Fibroblast of skin of back (primary cell): ENCODE results near the gene PRPF31. TPM values are rescaled to one million over a fixed set of nuclear protein-coding genes. Genes with fewer than 3 reads are reported as not detected.
"Not testable (repeated sequence)": the region's sequence is repeated elsewhere in the genome, so short reads cannot be mapped to it uniquely, and the experiment has no call there.

ENCODE experiments used
- DNase-seq: peaks from one replicate; pipeline ENCODE4 v3.0.0-alpha.2; 2013
- polyA plus RNA-seq, 2 experiments: library from polyadenylated mRNA; unstranded; fragments of 120-200 nt; gene quantifications; one replicate each; pipeline ENCODE4 v1.2.1, GENCODE V29; 2013; ENCODE audit not compliant: insufficient read length in 2 of 2

Gene PRPF31
- 68.9 TPM for polyA plus RNA-seq (2013, experiment 1 of 2; ENCODE audit: insufficient read length)
- polyA plus RNA-seq (2013, experiment 2 of 2; ENCODE audit: insufficient read length), result 45.4 TPM

GRCh38 chr19:54115109-54116063 lies at the start of gene PRPF31, which contains the start of gene TFPT:
Gene PRPF31 (plus strand): TSS chr19:54115754. CDS start chr19:54118279, 2,525 bp downstream.
Gene TFPT (minus strand): TSS chr19:54115657. CDS start chr19:54115269, 388 bp downstream.
- peak; percentile 99 for DNase-seq

- no peak for DNase-seq
Observed at GRCh38 chr19:54069470-54069869, 46.1 kb upstream of the PRPF31 start.

GRCh38 chr19:54073829-54074228 lies 41.7 kb upstream of the PRPF31 start:
- no peak for DNase-seq

GRCh38 chr19:54074851-54075250 lies 40.7 kb upstream of the PRPF31 start:
- DNase-seq, result no peak

- no peak for DNase-seq
Observed at GRCh38 chr19:54077334-54077733, 38.2 kb upstream of the PRPF31 start.

- no peak for DNase-seq
Observed at GRCh38 chr19:54081032-54081431, 34.5 kb upstream of the PRPF31 start, which contains the start of gene TARM1. Gene TARM1 (minus strand): TSS chr19:54081365. CDS start chr19:54081340, 25 bp downstream.

- no peak for DNase-seq
Observed at GRCh38 chr19:54084410-54084809, 31.1 kb upstream of the PRPF31 start.

GRCh38 chr19:54094426-54095000 lies 21.0 kb upstream of the PRPF31 start:
- DNase-seq, result no peak

GRCh38 chr19:54095136-54095858 lies 20.3 kb upstream of the PRPF31 start:
- DNase-seq, result no peak

GRCh38 chr19:54095859-54096616 lies 19.5 kb upstream of the PRPF31 start:
- peak; percentile 54 for DNase-seq

- DNase-seq, result peak; percentile 61
Observed at GRCh38 chr19:54096617-54097106, 18.9 kb upstream of the PRPF31 start.

- no peak for DNase-seq
Observed at GRCh38 chr19:54099190-54099902, 16.2 kb upstream of the PRPF31 start.

GRCh38 chr19:54099903-54100255 lies 15.7 kb upstream of the PRPF31 start:
- not testable (repeated sequence) for DNase-seq

- peak; percentile 30 for DNase-seq
Observed at GRCh38 chr19:54100561-54100960, 15.0 kb upstream of the PRPF31 start, which contains the start of gene OSCAR. Gene OSCAR (minus strand): TSS chr19:54100803. CDS start chr19:54100792, 11 bp downstream.

- peak; percentile 98 for DNase-seq
Observed at GRCh38 chr19:54102421-54103169, 13.0 kb upstream of the PRPF31 start, which contains the start of gene NDUFA3. Gene NDUFA3 (plus strand): TSS chr19:54102855. CDS start chr19:54102879, 24 bp downstream.

- no peak for DNase-seq
Observed at GRCh38 chr19:54104998-54105715, 10.4 kb upstream of the PRPF31 start.

GRCh38 chr19:54105796-54106195 lies 9.8 kb upstream of the PRPF31 start:
- DNase-seq, result no peak

GRCh38 chr19:54106716-54107115 lies 8.8 kb upstream of the PRPF31 start:
- no peak for DNase-seq

GRCh38 chr19:54107876-54108490 lies 7.6 kb upstream of the PRPF31 start:
- DNase-seq, result no peak
